Esophagus squamous epithelium (tissue), 4 donors: ENCODE data around the gene ITPKB.

Source experiments
- CTCF ChIP-seq, 6 experiments: fragments of 450-650 bp in 4 of 6; fragments of 200-600 bp in 2 of 6; sonication (generic) in 2 of 6; IDR thresholded peaks; one replicate each; pipeline ENCODE4 v1.5.1; 2016 to 2019; ENCODE audit warnings: antibody characterized with exemption in 6 of 6, mild to moderate bottlenecking in 4 of 6, moderate library complexity in 4 of 6
- POLR2A ChIP-seq, 4 donors: fragments of 450-650 bp; IDR thresholded peaks; one replicate each; pipeline ENCODE4 v1.6.1; 2017; ENCODE audit warnings: antibody characterized with exemption in 4 of 4, mild to moderate bottlenecking in 4 of 4, moderate library complexity in 3 of 4

GRCh38 chr1:226625832-226626576, 113.1 kb downstream of the ITPKB start:
- TF ChIP-seq CTCF (IDR thresholded peaks at IDR 0.05), result no peak
- TF ChIP-seq POLR2A (IDR thresholded peaks at IDR 0.05), result no peak
